GM19025 (cell line): ENCODE data around the gene CDH4.
"Not testable (repeated sequence)": the region's sequence is repeated elsewhere in the genome, so short reads cannot be mapped to it uniquely, and the experiment has no call there.

Experiments used
- ATAC-seq: cut with Tn5 transposase; IDR thresholded peaks from one replicate; pipeline ENCODE4 v1.9.1; 2021; ENCODE audit warnings: mild to moderate bottlenecking, low read depth, moderate library complexity; ENCODE audit not compliant: unreplicated experiment

CDH4 gene

GRCh38 chr20:61478611-61479305 lies 226.7 kb downstream of the CDH4 start:
- ATAC-seq = no peak

- not testable (repeated sequence) for ATAC-seq
Measured at GRCh38 chr20:61479433-61479832, 227.4 kb downstream of the CDH4 start.

- no peak for ATAC-seq
Measured at GRCh38 chr20:61480158-61480825, 228.2 kb downstream of the CDH4 start.

- no peak for ATAC-seq
Measured at GRCh38 chr20:61482056-61482887, 230.2 kb downstream of the CDH4 start.

- ATAC-seq = no peak
Measured at GRCh38 chr20:61482901-61483300, 230.8 kb downstream of the CDH4 start.

- ATAC-seq = no peak
Measured at GRCh38 chr20:61483336-61484067, 231.4 kb downstream of the CDH4 start.

GRCh38 chr20:61486198-61486597 lies 234.1 kb downstream of the CDH4 start:
- ATAC-seq = no peak

- ATAC-seq = no peak
Measured at GRCh38 chr20:61487346-61487996, 235.4 kb downstream of the CDH4 start.

- no peak for ATAC-seq
Measured at GRCh38 chr20:61487997-61488371, 235.9 kb downstream of the CDH4 start.

GRCh38 chr20:61490721-61491120 lies 238.7 kb downstream of the CDH4 start:
- no peak for ATAC-seq

GRCh38 chr20:61492065-61492464 lies 240.0 kb downstream of the CDH4 start:
- no peak for ATAC-seq

GRCh38 chr20:61493798-61494305 lies 241.8 kb downstream of the CDH4 start:
- ATAC-seq = no peak

GRCh38 chr20:61494763-61495575 lies 242.9 kb downstream of the CDH4 start:
- no peak for ATAC-seq

- ATAC-seq = no peak
Measured at GRCh38 chr20:61497029-61497627, 245.1 kb downstream of the CDH4 start.

GRCh38 chr20:61499859-61500554 lies 247.9 kb downstream of the CDH4 start:
- ATAC-seq = no peak

- ATAC-seq = no peak
Measured at GRCh38 chr20:61500791-61501321, 248.8 kb downstream of the CDH4 start.

- no peak for ATAC-seq
Measured at GRCh38 chr20:61502433-61502832, 250.4 kb downstream of the CDH4 start.

- no peak for ATAC-seq
Measured at GRCh38 chr20:61503106-61503505, 251.0 kb downstream of the CDH4 start.
